GM11168 (cell line): ENCODE measurements around the gene TFF3.

Experiments used
- in situ Hi-C: fragments of 300-500 bp; cut with MboI; formaldehyde crosslinking; loops from one replicate; pipeline ENCODE4 v1.12.0; 2022; ENCODE audit warnings: low sequenced_read_pairs; ENCODE audit not compliant: unreplicated experiment

TFF3 gene, protein sequence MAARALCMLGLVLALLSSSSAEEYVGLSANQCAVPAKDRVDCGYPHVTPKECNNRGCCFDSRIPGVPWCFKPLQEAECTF

DNA sequence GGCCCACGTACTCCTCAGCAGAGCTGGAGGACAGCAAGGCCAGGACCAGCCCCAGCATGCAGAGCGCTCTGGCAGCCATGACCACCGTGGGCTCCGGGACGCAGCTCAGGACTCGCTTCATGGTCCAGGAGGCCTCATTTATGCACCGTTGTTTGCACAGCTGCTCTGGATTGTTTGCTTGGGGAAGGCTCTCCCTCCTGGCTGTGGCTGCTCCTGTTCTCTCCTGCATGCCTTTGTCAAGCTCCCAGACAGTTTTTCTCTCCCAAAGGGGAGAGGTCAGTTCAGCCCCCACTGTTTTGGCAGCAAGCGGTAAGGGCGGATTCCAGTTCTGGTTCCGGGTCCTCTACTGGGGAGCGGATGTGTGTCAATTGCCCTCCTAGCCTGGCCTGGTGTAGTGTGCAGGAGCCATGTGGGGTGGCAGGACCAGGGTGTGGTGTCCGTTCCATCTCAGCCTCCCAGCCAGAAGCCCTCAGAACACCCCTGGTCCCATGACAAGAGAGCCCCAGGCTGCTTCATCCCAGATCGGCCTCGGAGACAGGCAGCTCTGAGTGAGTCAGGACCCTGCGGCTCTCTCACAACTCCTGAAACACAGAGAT lies at the start of gene TFF3:
Gene TFF3 (minus strand): TSS at position 114 of the 596 bp plus-strand sequence. CDS start 35 bp downstream, at position 79.
- in situ Hi-C loops: loop anchor here (10.0 kb wide), 1 partner anchor 129 kb away; no protein-coding TSS in a partner anchor

DNA sequence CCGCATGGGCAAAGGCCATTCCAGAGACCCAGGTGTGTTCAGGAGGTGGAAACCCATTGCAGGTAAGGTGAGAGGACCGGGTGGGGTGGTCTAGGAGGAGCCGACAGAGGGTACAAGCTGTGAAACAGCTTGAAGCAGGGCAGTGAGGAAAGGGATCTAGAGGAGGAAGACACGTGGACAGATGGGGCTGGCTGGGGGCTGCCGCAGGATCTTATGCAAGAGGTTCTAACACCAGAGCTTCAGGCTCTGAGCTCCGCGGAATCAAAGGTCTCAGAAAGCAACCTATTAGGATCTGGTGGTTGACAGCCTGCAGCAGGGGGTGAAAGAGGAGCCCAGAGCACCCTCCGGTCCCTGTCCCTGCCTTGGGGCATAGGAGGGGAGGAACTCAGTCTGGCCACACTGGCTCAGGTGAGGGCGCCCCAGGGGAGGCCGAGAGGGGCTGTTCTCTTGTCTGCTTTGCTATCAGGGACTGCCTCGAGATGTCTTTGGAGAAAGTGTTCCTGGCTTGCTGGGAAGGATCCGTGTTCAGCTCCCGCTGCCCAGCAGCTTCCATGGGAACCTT lies 49.2 kb upstream of the TFF3 start:
- in situ Hi-C loops: no loop called here

DNA sequence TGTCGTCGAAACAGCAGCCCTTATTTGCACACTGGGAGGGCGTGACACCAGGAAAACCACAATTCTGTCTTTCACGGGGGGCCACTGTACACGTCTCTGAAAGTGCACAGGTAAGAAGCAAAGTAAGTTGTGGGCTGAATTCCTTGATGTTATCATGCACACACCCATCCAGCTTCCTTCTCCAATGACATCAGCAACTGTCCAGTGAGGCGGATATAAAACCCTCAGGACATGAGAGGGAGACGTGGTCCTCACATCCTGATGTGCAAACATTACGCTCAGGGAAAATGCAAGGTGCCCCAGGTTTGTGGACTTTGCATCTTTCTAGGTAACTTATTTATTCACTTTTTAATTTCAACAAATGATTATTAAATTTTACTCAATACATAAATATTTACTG lies 48.1 kb upstream of the TFF3 start:
- in situ Hi-C loops: no loop called here

DNA sequence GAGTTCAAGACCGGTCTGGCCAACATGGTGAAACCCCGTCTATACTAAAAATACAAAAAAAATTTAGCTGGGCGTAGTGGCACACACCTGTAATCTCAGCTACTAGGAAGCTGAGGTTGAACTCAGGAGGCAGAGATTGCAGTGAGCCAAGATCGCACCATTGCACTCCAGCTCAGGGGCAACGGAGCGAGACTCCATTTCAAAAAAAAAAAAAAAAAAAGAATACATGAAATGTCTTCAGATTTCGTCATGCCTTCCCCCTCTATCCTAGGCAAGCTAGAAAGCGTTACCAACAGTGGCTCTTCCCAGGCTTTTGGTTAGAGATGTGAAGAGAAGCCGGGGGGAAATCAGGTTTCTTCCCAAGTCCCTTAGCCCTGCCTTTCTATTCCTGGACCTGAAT lies 47.5 kb upstream of the TFF3 start:
- in situ Hi-C loops: no loop called here

DNA sequence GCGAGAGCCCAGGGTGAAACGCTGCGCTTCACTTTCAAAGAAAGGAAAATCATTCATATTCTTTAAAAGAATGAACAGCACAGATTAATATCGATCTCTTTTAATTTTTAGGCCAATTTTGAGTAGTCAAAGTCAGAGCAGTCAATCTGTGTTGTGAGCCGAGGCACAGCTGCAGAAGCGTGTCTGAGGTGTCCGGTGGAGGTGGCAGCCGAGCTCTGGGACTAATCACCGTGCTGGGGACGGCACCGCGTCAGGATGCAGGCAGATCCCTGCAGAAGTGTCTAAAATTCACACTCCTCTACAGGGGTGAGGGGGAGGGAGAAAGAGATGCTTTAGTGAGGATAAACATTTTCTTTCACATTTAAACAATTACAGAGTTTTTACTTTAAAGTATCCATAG lies 47.0 kb upstream of the TFF3 start:
- in situ Hi-C loops: no loop called here

DNA sequence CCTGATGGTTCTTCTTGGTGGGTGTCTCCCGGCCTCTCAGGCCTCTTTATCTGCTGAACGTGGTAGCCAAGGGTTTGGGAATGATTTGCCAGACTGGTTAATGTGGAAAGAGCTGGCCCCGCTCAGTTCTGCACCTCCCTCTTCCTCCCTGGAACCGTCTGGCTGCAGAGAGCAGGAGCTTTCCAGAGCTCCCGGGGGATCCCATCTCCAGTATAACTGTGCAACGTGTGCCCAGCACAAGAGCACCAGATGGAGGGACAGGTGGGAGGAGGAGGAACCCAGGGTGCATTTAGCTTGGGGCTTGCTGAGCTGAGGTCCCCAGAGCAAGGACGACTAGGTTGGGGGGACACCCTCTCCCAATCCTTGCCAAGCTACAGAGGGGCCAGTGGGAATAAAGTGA lies 46.1 kb upstream of the TFF3 start:
- in situ Hi-C loops: no loop called here

DNA sequence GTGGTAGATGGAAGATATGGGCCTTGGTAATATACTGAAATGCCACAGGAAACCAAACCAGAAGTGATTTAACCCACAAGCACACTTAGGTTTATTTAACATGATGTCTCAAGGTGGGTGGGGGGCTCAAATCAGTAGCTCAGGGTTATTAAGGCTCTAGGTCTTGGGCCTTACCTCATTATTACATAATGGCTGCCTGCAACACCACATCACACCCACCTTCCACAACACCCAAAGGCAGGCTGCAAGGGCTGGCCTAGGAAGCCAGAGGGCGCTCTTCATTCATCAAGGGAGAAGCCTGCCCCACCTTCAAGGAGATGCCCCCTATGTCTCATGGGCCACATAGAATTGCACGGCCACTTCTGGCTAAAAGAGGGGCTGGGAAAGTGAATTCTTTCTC lies 45.1 kb upstream of the TFF3 start:
- in situ Hi-C loops: no loop called here

DNA sequence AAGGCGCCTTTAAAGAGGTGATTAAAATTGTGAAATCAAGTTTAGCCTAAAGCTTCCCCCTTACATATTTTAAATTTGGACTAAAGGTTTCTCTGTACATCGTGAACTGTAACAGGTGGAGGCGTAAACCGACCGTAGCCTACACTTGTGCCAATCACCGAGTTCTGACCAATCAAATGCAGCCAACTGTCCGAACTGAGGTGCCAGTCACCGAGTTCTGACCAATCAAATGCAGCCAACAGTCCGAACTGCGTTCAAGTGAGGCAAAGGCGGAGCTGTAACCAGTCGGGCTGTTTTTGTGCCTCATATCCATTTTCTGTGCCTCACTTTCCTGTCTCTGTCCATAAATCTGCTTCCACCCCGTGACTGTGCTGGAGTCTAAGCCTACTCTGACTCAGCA lies 43.7 kb upstream of the TFF3 start:
- in situ Hi-C loops: no loop called here

DNA sequence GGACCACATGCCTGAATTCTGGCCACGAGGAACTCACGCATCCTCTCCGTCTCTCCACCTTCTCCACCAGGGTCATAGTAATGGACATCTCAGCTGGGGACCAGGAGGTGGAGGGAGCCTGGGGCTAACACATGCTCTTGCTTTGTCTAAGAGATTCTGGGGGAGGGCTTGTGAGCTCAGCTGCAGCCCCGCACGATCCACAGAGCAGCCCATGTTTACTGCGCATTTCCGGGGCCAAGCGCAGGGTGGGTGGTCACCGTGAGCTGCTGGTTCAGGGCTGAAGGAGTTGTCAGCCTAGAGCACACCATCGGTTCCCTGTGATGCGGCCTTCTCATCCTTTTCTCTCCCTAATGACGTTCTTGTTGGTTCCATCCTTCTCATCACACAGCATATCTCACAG lies 43.1 kb upstream of the TFF3 start:
- in situ Hi-C loops: no loop called here

DNA sequence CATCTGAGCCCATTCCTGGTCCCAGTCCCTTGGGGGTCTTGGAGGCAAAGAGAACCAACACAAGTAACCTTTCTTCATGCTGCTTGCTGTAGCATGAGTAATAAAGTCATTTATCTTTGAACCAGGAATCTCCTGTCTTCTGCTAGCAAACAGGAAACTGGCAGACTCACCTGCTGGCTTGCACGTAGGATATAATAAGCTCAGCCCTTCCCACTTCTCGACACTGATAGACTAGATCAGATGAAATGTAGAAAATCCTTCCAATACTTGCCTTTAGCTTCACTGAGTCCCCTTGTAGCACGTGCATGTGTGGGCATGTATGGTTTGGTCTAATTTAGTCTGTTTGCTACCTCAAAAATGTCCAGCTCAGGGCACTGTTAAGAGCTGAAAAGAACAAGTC lies 42.1 kb upstream of the TFF3 start:
- in situ Hi-C loops: no loop called here

DNA sequence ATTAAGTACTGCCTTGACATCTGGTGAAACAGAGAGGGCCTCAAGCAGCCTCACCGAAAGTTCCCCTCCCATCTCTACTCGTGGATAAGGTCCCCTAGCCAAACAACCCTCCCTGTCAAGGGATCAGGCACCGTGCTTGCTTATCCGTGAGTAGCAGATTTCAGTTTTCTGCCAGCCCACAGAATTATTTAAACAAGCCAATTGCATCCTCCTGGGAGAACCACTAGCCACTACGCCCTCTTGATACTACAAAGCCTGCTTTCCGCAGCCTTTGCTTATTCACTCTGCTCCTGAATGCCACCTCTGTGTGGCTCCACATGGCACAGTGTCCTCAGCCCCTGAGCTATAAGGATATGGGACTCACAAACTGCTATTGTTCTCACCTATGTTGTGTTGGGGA lies 41.4 kb upstream of the TFF3 start:
- in situ Hi-C loops: no loop called here

DNA sequence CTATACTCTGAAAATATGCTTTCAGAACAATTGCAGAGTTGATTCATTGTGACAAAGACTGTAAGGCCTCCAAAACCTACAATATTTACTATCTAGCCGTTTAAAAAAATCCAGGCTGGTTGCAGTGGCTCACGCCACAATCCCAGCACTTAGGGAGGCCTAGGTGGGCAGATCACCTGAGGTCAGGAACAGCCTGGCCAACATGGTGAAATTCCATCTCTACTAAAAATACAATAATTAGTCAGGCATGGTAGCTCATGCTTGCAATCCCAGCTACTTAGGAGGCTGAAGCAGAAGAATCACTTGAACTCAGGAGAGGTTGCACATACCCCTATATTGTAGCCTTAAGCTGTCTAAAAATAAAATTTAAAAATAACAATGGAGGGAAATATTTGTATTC lies 40.8 kb upstream of the TFF3 start:
- in situ Hi-C loops: no loop called here

DNA sequence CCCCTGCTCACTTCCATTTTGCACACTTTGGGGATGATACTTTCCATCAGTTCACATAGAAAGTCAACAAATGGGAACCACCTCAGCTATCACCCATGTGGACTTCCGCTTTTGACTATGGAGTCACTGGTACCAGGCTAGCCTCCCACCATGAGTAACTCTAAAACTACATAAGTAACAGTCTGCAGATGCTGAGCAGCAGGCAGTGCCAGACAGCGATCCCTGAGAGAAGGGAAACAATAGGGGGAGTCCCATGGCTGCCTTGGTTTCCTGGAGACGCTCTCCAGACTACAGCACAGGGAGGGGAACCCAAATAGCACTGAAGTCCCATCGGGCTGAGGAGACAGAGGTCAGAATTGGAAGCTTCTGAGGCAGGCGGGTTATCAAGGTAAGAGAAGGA lies 38.4 kb upstream of the TFF3 start:
- in situ Hi-C loops: no loop called here

DNA sequence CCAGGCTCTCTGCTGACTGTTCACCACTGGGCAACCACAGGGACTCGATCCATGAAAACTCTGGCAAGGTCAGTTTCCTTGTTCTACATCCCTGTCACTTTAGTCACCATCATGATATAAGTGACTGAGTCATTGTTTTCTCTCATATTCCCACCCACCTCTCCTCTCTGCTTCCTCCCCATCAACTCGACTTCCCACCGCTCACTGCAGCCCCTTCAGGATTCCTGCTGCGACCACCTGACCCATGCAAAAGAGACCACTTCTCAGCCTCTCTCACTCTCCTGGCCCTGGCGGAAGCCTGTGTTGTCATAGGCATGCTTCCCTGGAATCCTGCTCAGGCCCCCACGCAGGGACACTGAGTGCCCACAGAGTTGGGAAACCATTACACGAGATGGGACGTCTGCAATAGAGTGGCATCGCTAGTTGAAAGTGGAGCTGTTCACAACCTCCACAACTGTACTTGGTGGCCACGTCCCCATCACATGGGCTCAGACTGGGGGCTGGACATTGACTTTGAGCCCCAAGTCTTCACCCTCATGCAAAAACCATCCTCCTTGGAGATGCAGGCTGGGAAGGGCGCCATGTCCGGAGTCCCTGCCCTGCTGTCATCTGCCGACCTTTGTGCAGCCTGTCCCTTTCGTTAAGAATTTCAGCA lies 37.4 kb upstream of the TFF3 start:
- in situ Hi-C loops: no loop called here

DNA sequence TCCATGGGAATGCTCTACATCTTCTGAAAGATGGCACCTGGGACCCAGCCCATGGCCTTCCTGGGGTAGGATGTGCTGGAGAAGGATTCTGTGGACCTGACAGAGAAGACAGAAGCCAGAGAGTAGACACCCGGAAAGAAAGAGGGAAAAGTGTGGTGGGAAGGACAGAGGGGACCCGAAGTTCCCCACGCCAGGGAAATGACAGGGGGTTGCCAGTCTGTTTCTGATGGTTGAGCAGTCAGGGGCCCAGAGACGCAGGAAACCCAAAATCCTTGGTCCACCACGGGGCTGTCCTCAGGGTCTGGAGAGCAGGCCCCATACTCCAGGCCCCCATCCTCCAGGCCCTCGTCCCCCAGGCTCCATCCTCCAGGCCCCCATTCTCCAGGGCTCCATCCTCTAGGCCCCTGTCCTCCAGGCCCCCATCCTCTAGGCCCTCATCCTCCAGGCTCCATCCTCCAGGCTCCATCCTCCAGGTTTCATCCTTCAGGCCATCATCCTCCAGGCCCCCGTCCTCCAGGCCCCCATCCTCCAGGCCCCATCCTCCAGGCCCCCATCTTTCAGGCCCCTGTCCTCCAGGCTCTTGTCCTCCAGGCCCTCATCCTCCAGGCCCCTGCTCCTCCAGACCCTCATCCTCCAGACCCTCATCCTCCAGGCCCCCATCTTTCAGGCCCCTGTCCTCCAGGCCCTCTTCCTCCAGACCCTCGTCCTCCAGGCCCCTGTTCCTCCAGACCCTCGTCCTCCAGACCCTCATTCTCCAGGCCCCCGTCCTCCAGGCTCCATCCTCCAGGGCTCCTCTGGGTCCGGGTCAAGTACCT lies 36.6 kb upstream of the TFF3 start:
- in situ Hi-C loops: no loop called here

DNA sequence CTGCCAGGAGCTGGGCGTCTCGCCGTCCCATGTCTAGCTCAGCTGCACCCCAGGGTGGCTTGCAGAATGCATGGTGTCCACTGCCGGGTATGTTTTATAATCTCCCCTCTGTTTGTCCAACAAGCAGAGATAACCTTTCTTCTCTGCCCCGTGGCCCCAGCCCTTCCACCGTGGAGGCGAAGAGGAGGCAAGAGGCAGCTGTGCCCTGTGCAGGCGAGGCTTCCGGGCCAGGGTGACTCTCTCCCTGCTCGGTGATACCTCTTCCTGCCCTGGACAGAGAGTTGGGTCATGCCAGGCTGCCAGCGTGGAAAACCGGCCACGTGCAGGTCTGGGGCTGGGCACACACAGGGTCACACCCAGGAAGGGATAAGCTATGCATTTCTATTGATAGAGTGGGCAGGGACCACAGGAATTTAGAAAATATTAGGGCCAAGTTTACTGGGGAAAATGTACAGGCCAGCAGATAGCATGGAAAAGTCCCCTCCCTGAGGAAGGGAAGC lies 35.8 kb upstream of the TFF3 start, which contains the start of gene TFF2:
Gene TFF2 (minus strand): TSS at position 68 of the 500 bp plus-strand sequence. CDS start 37 bp downstream, at position 31.
- in situ Hi-C loops: no loop called here

DNA sequence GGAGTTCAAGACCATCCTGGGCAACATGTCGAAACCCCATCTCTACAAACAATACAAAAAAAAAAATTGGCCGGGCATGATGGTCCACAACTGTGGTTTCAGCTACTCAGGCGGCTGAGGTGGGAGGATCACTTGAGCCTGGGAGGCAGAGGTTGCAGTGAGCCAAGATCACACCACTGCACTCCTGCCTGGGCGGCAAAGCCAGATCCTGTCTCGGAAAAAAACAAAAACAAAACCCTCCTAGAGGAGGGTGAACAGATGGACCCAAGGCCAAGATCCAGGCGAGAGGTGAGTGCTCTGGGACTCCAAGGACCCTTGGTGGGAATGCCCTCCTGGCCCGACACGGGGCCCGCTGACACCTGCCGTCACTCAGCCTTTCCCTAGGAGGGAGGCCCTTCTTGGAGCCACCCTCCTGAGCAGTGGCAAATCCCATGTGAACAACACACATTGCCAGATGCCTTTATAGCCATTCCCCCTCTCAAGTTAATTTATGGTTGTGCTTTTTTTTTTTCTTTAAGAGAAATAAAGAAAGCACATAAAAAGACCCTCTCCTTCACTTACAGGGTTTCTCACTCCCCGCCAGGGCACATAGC lies 35.2 kb upstream of the TFF3 start:
- in situ Hi-C loops: no loop called here

DNA sequence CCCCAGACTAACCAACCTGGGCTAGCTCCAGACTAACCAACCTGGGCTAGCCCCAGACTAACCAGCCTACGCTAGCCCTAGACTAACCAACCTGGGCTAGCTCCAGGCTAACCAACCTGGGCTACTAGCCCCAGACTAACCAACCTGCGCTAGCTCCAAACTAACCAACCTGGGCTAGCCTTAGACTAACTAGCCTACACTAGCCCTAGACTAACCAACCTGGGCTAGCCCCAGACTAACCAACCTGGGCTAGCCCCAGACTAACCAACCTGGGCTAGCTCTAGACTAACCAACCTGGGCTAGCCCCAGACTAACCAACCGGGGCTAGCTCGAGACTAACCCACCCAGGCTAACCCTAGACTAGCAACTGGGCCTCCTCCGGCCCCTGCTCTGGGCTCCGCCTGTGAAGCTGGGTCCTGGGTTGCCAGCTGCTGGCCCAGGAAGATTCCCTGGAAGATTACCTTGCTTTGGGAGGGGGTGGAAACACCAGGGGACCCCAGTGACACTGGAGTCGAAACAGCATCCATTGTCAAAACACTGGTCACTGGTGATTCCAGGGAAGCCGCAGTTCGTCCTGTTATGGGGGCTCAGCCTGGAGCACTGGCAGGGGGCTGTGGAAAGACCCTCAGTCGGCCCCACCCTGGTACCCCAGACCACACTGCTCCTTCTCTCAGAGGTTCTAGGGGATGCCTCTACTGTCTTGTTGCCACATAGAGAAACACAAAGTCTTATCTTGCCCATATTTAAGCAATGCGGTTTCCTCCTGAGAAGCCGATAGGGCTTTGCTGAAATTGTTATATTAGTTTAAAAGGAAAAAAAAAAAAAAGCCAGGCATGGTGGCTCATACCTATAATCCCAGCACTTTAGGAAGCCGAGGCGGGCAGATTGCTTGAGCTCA lies 34.5 kb upstream of the TFF3 start:
- in situ Hi-C loops: no loop called here

DNA sequence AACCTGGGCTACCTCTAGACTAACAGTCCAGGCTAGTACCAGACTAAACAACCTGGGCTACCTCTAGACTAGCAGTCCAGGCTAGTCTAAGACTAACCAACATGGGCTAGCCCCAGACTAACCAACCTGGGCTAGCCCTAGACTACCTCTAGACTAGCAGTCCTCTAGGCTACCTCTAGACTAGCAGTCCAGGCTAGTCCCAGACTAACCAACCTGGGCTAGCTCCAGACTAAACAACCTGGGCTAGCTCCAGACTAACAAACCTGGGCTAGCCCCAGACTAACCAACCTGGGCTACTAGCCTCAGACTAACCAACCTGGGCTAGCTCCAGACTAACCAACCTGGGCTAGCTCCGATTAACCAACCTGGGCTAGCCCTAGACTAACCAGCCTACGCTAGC lies 33.6 kb upstream of the TFF3 start:
- in situ Hi-C loops: no loop called here
